NCI-H146 (cell line): Measurements from ENCODE around the gene PNPLA2.

Experiments
- DNase-seq: peaks from one replicate; lab custom pipeline; 2025; lab: John Stamatoyannopoulos, UW

The PNPLA2 gene

GRCh38 chr11:860234-861104, 41.8 kb downstream of the PNPLA2 start:
- no peak for DNase-seq

GRCh38 chr11:861105-861479, 42.4 kb downstream of the PNPLA2 start:
- DNase-seq: peak; percentile 70

- DNase-seq: no peak
Observed at GRCh38 chr11:862081-862661, 43.5 kb downstream of the PNPLA2 start.

GRCh38 chr11:862696-863022, 43.9 kb downstream of the PNPLA2 start:
- DNase-seq: no peak

GRCh38 chr11:863023-863909, 44.6 kb downstream of the PNPLA2 start:
- no peak for DNase-seq

GRCh38 chr11:863910-864827, 45.5 kb downstream of the PNPLA2 start:
- DNase-seq: no peak

GRCh38 chr11:864898-865297, 46.2 kb downstream of the PNPLA2 start:
- no peak for DNase-seq

GRCh38 chr11:865462-866430, 47.0 kb downstream of the PNPLA2 start:
- no peak for DNase-seq

GRCh38 chr11:866481-866880, 47.8 kb downstream of the PNPLA2 start:
- no peak for DNase-seq

- no peak for DNase-seq
Observed at GRCh38 chr11:867856-868358, 49.2 kb downstream of the PNPLA2 start.

GRCh38 chr11:868394-868793, 49.7 kb downstream of the PNPLA2 start:
- no peak for DNase-seq

- no peak for DNase-seq
Observed at GRCh38 chr11:868802-869201, 50.1 kb downstream of the PNPLA2 start.

- no peak for DNase-seq
Observed at GRCh38 chr11:869399-870126, 50.8 kb downstream of the PNPLA2 start.

- no peak for DNase-seq
Observed at GRCh38 chr11:870127-870413, 51.4 kb downstream of the PNPLA2 start.

GRCh38 chr11:870418-870817, 51.7 kb downstream of the PNPLA2 start:
- no peak for DNase-seq

- no peak for DNase-seq
Observed at GRCh38 chr11:871472-871871, 52.8 kb downstream of the PNPLA2 start.

GRCh38 chr11:872799-873198, 54.1 kb downstream of the PNPLA2 start:
- DNase-seq: no peak

- no peak for DNase-seq
Observed at GRCh38 chr11:873706-874105, 55.0 kb downstream of the PNPLA2 start.
